ENCODE data around the gene SCARB2.

Gene SCARB2

GRCh38 chr4:76213415-76214176, at the start of gene SCARB2:
Gene SCARB2 (minus strand): TSS chr4:76213824. CDS start chr4:76213543, 281 bp downstream.
- peak; percentile 91 for DNase-seq (ENCODE audit: low spot score)
- TF ChIP-seq CTCF (IDR thresholded peaks at IDR 0.05; ENCODE audit: extremely low read depth, missing control alignments), result no peak

GRCh38 chr4:76260571-76260970, 46.9 kb upstream of the SCARB2 start:
- no peak for TF ChIP-seq CTCF (IDR thresholded peaks at IDR 0.05; ENCODE audit: extremely low read depth, missing control alignments)
- DNase-seq (ENCODE audit: low spot score), result no peak

GRCh38 chr4:76257824-76258223, 44.2 kb upstream of the SCARB2 start:
- no peak for TF ChIP-seq CTCF (IDR thresholded peaks at IDR 0.05; ENCODE audit: extremely low read depth, missing control alignments)
- no peak for DNase-seq (ENCODE audit: low spot score)

GRCh38 chr4:76256968-76257367, 43.3 kb upstream of the SCARB2 start:
- no peak for DNase-seq (ENCODE audit: low spot score)
- no peak for TF ChIP-seq CTCF (IDR thresholded peaks at IDR 0.05; ENCODE audit: extremely low read depth, missing control alignments)

- TF ChIP-seq CTCF (IDR thresholded peaks at IDR 0.05; ENCODE audit: extremely low read depth, missing control alignments), result no peak
Observed at GRCh38 chr4:76256032-76256431, 42.4 kb upstream of the SCARB2 start.

GRCh38 chr4:76253511-76253910, 39.9 kb upstream of the SCARB2 start:
- no peak for DNase-seq (ENCODE audit: low spot score)
- TF ChIP-seq CTCF (IDR thresholded peaks at IDR 0.05; ENCODE audit: extremely low read depth, missing control alignments), result no peak

More at GRCh38 chr4:76256032-76256431, 42.4 kb upstream of the SCARB2 start:
- no peak for DNase-seq (ENCODE audit: low spot score)

- no peak for DNase-seq (ENCODE audit: low spot score)
- TF ChIP-seq CTCF (IDR thresholded peaks at IDR 0.05; ENCODE audit: extremely low read depth, missing control alignments), result no peak
Observed at GRCh38 chr4:76252271-76252653, 38.6 kb upstream of the SCARB2 start.
